Liver (tissue), 3 donors: ENCODE results near the gene DGKB.

Source experiments
- CTCF ChIP-seq: fragments of 150-350 bp; IDR thresholded peaks from 2 replicates; pipeline ENCODE4 v1.5.1; 2017; ENCODE audit warnings: improper control_type of control experiment, low read depth, low read length; ENCODE audit not compliant: missing input control
- GABPA ChIP-seq, 2 donors: IDR thresholded peaks in 1 of 2; conservative IDR thresholded peaks in 1 of 2; 2 replicates each; pipeline ENCODE4 v1.6.1; 2016; ENCODE audit warnings: antibody characterized with exemption in 2 of 2, mild to moderate bottlenecking in 1 of 2, moderate library complexity in 1 of 2
- RXRA ChIP-seq, 2 donors: IDR thresholded peaks; 2 replicates each; pipeline ENCODE4 v1.6.1; 2017 to 2018; ENCODE audit warnings: antibody characterized with exemption in 2 of 2, mild to moderate bottlenecking in 1 of 2
- donor health status: healthy.
- donor health status: healthy.

GRCh38 chr7:14911077-14911476, 8.5 kb upstream of the DGKB start:
- no peak for TF ChIP-seq CTCF
- TF ChIP-seq RXRA (IDR thresholded peaks at IDR 0.05) = no peak
- no peak for TF ChIP-seq GABPA (IDR thresholded peaks at IDR 0.05 in 1 of 2, conservative IDR thresholded peaks at IDR 0.05 in 1 of 2)
